ENCODE measurements around the gene C2CD2.
"Not testable (repeated sequence)": the region's sequence is repeated elsewhere in the genome, so short reads cannot be mapped to it uniquely, and the experiment has no call there.

The C2CD2 gene

GRCh38 chr21:41953831-41954653, at the start of gene C2CD2:
TSS of gene C2CD2 (minus strand) at chr21:41954018. CDS start at chr21:41953648, 370 bp downstream.
- DNase-seq (ENCODE audit: low read depth) = peak; percentile 25

GRCh38 chr21:42003051-42003461, 49.2 kb upstream of the C2CD2 start:
- DNase-seq (ENCODE audit: low read depth) = no peak

GRCh38 chr21:42002421-42002958, 48.7 kb upstream of the C2CD2 start:
- peak; percentile 42 for DNase-seq (ENCODE audit: low read depth)

GRCh38 chr21:42001781-42002180, 48.0 kb upstream of the C2CD2 start:
- DNase-seq (ENCODE audit: low read depth) = no peak

- no peak for DNase-seq (ENCODE audit: low read depth)
Observed at GRCh38 chr21:42000908-42001307, 47.1 kb upstream of the C2CD2 start.

GRCh38 chr21:41997657-41998056, 43.8 kb upstream of the C2CD2 start:
- DNase-seq (ENCODE audit: low read depth) = no peak

GRCh38 chr21:41995577-41995976, 41.8 kb upstream of the C2CD2 start:
- DNase-seq (ENCODE audit: low read depth) = no peak

GRCh38 chr21:41994613-41995012, 40.8 kb upstream of the C2CD2 start:
- not testable (repeated sequence) for DNase-seq (ENCODE audit: low read depth)

- DNase-seq (ENCODE audit: low read depth) = no peak
Observed at GRCh38 chr21:41993744-41994143, 39.9 kb upstream of the C2CD2 start.

- no peak for DNase-seq (ENCODE audit: low read depth)
Observed at GRCh38 chr21:41992576-41992975, 38.8 kb upstream of the C2CD2 start.

GRCh38 chr21:41991659-41992058, 37.8 kb upstream of the C2CD2 start:
- no peak for DNase-seq (ENCODE audit: low read depth)

GRCh38 chr21:41989698-41990097, 35.9 kb upstream of the C2CD2 start:
- no peak for DNase-seq (ENCODE audit: low read depth)

- no peak for DNase-seq (ENCODE audit: low read depth)
Observed at GRCh38 chr21:41987310-41987709, 33.5 kb upstream of the C2CD2 start.

- no peak for DNase-seq (ENCODE audit: low read depth)
Observed at GRCh38 chr21:41985662-41986416, 32.0 kb upstream of the C2CD2 start.

GRCh38 chr21:41983229-41983628, 29.4 kb upstream of the C2CD2 start:
- no peak for DNase-seq (ENCODE audit: low read depth)

- no peak for DNase-seq (ENCODE audit: low read depth)
Observed at GRCh38 chr21:41980561-41980960, 26.7 kb upstream of the C2CD2 start.

- no peak for DNase-seq (ENCODE audit: low read depth)
Observed at GRCh38 chr21:41979751-41980369, 26.0 kb upstream of the C2CD2 start.

- DNase-seq (ENCODE audit: low read depth) = no peak
Observed at GRCh38 chr21:41979335-41979734, 25.5 kb upstream of the C2CD2 start.

- no peak for DNase-seq (ENCODE audit: low read depth)
Observed at GRCh38 chr21:41977034-41977950, 23.5 kb upstream of the C2CD2 start.

- DNase-seq (ENCODE audit: low read depth) = no peak
Observed at GRCh38 chr21:41976611-41977010, 22.8 kb upstream of the C2CD2 start.
